SH-SY5Y (cell line): ENCODE measurements around the gene LHX1.

Experiments used
- GATA2 ChIP-seq: IDR thresholded peaks from 2 replicates; pipeline ENCODE4 v1.6.1; 2011; ENCODE audit warnings: mild to moderate bottlenecking, low read depth, low read length
- GATA3 ChIP-seq: IDR thresholded peaks from 2 replicates; pipeline ENCODE4 v1.6.1; 2011; ENCODE audit warnings: low read depth, mild to moderate bottlenecking, low read length, moderate library complexity

- TF ChIP-seq GATA2: no peak
- no peak for TF ChIP-seq GATA3
Measured at GRCh38 chr17:36913132-36913531, 24.1 kb upstream of the LHX1 start.
